ENCODE results near the gene SNX30.
A peak's percentile ranks its signal among the peaks of the same experiment; 100 is the strongest.
"Not testable (repeated sequence)": the region's sequence is repeated elsewhere in the genome, so short reads cannot be mapped to it uniquely, and the experiment has no call there.

The SNX30 gene

DNA sequence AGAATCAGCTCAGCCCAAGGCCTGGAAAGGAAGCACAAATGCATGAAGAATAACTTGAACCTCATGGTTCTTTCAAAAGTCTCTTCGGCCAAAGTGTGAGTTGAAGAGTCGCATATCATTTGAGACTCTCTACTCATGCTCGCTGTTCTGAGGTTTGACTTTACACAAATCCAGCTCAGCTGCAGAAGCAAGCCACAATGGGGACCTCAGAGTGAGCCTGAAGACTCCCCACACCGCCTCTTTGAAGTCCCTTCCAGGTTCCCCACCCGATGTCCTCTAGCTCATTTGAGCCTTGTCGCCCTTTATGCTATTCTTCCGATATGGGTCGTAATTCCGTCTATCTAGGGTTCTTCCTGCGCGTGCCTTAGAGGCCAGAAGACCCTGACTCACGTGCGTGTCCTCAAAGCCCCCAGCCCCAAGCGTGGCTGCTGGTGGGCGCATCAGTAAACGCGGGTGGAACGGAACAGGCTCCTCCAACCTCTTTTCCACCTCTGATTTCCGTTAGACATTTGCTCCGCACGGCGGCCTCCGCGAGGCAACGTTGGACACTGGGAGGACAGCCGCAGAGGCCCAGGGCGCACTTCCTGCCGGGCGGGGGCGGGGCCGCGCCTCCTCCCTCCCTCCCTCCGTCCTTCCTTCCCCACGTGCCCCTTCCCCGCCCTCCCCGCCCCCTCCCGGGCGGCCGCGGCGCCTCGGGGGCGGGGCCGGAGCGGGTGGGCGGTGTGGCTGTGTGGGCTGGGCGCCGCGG lies at the start of gene SNX30:
Gene SNX30, plus strand, starts transcription at position 745 of the 748 bp plus-strand sequence. CDS start 242 bp downstream, outside the sequence.
- peak; percentile 27 to 76 (median 48) for DNase-seq (ENCODE audit: low read depth in 3 of 3)

DNA sequence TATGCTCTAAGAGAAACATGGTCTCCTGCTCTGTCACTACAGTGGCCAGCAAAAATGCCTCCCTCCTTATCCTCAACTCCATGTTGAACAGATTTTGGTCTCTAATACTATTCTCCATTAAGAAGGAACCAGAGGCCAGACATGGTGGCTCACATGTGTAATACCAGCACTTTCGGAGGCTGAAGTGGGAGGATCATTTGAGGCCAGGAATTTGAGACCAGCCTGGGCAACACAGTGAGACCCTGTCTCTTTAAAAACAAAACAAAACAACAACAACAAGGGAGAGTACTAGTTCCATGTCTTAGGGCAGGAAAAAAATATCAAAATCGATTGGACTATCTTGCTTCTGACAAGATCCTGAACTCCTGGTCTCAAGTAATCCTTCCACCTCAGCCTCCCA lies 47.3 kb upstream of the SNX30 start:
- DNase-seq (ENCODE audit: low read depth in 3 of 3), result no peak

- DNase-seq (ENCODE audit: low read depth in 3 of 3), result no peak
Observed at GRCh38 chr9:112705768-112706427, 44.7 kb upstream of the SNX30 start.

GRCh38 chr9:112711050-112711689 lies 39.4 kb upstream of the SNX30 start:
- DNase-seq (ENCODE audit: low read depth in 3 of 3), result no peak

- DNase-seq (ENCODE audit: low read depth in 3 of 3), result no peak
Observed at GRCh38 chr9:112712678-112713077, 37.9 kb upstream of the SNX30 start.

GRCh38 chr9:112717661-112718331 lies 32.8 kb upstream of the SNX30 start, which contains the start of gene INIP:
Gene INIP, minus strand, starts transcription at chr9:112718117. Its CDS starts 1,632 bp downstream, at chr9:112716485.
- DNase-seq (ENCODE audit: low read depth in 3 of 3), result peak; percentile 92 to 97 (median 94)

- DNase-seq (ENCODE audit: low read depth in 3 of 3), result no peak
Observed at GRCh38 chr9:112719241-112719691, 31.3 kb upstream of the SNX30 start.

- no peak for DNase-seq (ENCODE audit: low read depth in 3 of 3)
Observed at GRCh38 chr9:112719696-112720095, 30.9 kb upstream of the SNX30 start.

DNA sequence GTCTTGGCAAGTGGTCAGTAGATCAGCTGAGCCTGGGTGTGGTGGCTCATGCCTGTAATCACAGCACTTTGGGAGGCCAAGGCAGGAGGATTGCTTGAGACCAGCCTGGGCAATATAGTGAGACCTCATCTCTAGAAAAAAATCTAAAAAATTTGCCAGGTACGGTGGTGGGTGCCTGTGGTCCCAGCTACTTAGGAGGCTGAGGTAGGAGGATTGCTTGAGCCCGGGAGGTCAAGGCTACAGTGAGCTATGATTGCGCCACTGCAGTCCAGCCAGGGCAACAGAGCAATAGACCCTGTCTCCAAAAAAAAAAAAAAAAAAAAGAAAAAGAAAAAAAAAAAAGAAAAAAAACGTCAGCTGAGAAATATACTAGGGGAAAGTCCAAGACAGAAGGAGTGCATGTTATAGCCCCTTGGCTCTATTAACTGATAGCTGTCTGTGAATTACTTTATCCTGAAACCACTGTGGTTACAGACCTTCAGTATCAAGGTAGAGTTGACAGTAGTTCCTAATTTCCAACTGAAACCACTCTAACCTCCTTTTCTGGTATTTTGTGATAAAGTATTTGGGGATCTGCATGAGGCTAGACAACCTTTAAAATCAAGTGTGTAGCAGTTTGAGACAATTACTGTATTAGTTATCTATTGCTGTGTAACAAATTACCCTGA lies 30.3 kb upstream of the SNX30 start:
- no peak for DNase-seq (ENCODE audit: low read depth in 3 of 3)

GRCh38 chr9:112722749-112723148 lies 27.8 kb upstream of the SNX30 start:
- DNase-seq (ENCODE audit: low read depth in 3 of 3), result not testable (repeated sequence)

DNA sequence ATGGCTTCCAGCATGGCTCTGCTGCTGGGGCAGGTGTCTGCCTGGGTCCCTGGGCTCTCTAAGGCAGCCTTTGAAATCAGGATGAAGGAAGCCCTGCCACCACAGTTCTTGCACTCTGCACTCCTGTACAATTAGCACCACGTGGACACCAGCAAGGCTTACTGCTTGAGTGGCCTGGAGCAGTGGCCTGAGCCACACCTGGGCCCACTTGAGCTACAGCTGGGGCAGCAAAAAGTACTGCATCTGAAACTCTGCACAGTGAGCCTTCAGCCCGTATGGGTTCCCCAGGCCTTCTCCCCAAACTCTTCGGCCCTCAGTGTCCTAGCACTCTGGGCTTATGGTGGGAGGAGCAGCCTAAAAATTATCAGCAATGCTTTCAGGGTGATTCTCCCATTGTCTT lies 24.6 kb upstream of the SNX30 start:
- no peak for DNase-seq (ENCODE audit: low read depth in 3 of 3)

- DNase-seq (ENCODE audit: low read depth in 3 of 3), result no peak
Observed at GRCh38 chr9:112726428-112726827, 24.1 kb upstream of the SNX30 start.

DNA sequence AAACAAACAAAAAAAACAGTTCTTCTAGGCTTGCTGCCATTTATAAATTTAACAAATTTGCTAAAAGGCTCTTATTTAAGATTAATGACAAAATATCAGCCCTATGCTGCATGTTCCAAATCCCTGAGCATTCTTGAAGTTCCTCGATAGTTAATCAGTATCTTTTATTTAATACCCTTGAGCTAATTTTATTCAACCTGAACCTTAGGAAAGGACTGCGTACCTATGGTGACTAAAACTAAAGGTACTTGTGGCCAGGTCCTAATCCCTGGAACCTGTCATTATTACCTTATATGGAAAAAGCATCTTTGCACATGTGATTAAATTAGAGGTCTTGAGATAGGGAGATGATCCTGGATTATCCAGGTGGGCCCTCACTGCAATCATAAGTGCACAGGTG lies 22.2 kb upstream of the SNX30 start:
- no peak for DNase-seq (ENCODE audit: low read depth in 3 of 3)

GRCh38 chr9:112731971-112732370 lies 18.6 kb upstream of the SNX30 start:
- DNase-seq (ENCODE audit: low read depth in 3 of 3), result no peak

DNA sequence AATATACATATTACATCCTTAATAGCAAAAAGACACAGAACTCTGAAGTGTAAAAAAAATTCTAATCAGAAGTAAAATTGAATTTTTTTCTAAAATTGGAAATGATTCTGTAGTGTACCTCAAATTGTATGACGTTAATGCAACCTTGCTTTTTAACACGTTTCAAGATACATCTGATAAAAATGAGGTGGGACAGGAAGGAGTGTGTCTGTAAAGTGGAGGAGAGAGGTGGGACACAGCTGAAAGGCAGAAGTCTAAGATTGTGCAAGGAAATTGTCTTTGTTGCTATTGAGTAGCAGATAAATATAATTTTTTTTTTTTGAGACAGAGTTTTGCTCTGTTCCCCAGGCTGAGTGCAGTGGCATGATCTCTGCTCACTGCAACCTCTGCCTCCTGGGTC lies 15.7 kb upstream of the SNX30 start:
- no peak for DNase-seq (ENCODE audit: low read depth in 3 of 3)

GRCh38 chr9:112743216-112743836 lies 7.2 kb upstream of the SNX30 start:
- DNase-seq (ENCODE audit: low read depth in 3 of 3), result no peak

DNA sequence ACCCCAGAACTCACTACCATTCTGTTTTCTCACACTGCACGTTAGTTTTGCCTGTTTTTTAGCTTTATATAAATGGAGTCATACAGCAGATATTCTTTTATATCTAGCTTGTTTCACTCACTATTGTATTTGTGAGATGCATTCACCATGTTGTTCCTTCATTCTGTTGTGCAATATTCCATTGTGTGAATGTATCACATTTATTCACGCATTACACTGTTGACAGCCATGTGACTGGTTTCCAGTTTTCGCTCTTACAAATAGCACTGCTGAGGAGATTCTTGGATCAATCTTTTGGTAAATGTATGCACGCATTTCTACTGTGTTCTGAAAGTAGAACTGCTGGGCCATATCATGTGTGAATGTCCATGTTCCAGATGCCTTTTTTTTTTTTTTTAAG lies 6.4 kb upstream of the SNX30 start:
- DNase-seq (ENCODE audit: low read depth in 3 of 3), result no peak

DNA sequence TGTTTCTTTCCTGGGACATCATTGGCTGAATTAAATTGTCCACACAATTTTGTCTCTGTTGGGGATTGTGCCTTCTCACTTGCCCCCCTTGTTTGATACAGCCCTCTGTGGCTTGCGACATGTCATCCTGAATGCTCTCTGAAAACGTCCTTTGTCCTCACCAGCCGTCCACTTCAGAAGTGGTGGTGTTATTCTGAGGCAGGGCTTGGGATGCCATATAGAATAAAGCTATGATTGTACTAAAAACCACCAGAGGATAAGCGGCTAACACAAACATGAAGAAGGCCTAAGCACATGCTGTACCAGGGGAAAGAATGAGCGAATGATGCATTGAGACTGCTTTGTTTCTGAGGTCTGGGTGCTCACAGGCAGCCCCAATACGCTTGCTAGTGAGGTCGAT lies 3.5 kb upstream of the SNX30 start:
- DNase-seq (ENCODE audit: low read depth in 3 of 3), result no peak

DNA sequence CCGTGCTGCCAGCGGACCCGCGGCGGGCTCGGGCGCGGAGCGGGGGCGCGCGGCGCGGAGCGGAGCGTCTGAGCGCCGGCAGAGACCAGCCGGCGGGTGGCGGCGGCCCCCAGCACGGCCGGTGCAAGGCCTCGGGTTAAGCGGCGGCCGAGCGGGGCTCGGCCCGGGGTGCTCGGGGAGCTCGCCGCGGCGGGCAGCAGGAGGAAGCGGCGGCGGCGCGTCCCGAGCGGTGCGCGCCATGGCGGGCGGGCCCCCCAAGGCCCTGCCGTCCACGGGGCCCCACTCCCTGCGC lies 150 bp downstream of the SNX30 start:
- DNase-seq (ENCODE audit: low read depth in 3 of 3), result no peak

DNA sequence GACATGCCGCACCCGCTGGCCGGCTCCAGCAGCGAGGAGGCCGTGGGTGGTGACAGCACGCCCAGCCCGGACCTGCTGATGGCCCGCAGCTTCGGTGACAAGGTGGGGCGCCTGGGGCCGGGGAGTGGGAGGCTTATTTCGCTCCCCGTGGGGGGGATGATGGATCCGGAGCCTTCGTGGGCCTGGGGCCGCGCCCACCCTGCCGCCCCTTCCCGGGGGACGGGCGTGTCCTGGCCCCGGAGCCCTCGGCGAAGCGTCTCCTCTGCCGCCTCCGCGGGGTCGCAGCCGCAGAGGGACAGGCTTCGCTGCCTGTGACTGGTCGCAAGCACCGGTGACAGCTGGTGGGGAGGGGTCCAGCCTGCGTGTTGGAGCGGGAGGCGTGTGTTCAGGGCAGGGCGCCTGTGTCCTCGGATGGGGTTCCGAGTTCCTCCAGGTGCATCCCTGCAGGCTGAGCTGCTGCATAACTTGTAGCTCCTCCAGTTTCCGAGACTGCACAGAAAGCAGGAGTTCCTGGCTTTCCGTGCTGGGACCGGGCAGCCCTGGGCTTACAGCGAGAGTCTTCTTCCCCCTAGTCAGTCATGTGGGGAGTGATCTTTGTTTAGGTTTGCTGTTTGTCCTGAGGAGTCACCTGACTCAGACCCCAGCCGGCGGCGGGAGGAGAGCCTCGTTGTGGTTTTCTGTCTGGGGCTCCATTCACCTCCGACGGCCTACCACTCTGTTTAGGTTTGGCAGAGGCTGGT lies 666 bp downstream of the SNX30 start:
- DNase-seq (ENCODE audit: low read depth in 3 of 3), result peak in 1 of 3 experiments; percentile 37

Data from stimulated activated CD4-positive, alpha-beta T cell treated with anti-CD3 and anti-CD28 coated beads, TNF-alpha, amount 100 ng/mL, for 24 hours (primary cell).